OCI-LY1 (cell line): ENCODE measurements around the gene SARM1.
"Not testable (repeated sequence)": the region's sequence is repeated elsewhere in the genome, so short reads cannot be mapped to it uniquely, and the experiment has no call there.

ENCODE experiments used
- H2AFZ ChIP-seq: fragments of 200-600 bp; sonication (generic), shearing (Covaris generic); 2 replicates; pipeline ENCODE4 v1.6.0; 2014; ENCODE audit warnings: antibody characterized with exemption, mild to moderate bottlenecking, low read length
- H3F3A ChIP-seq: fragments of 200-600 bp; sonication (generic), shearing (Covaris generic); 2 replicates; pipeline ENCODE4 v1.6.0; 2014; ENCODE audit warnings: mild to moderate bottlenecking, antibody characterized with exemption, low read length, moderate library complexity; ENCODE audit not compliant: insufficient read depth
- H3K27ac ChIP-seq: fragments of 200-600 bp; sonication (generic); 2 replicates; pipeline ENCODE4 v1.5.1; 2014; ENCODE audit warnings: low read length, mixed run types, mild to moderate bottlenecking, low read depth; ENCODE audit not compliant: poor library complexity, severe bottlenecking
- H3K27me3 ChIP-seq: fragments of 200-600 bp; sonication (generic); 2 replicates; pipeline ENCODE4 v1.6.0; 2014; ENCODE audit warnings: antibody characterized with exemption, mild to moderate bottlenecking, low read length, moderate library complexity; ENCODE audit not compliant: insufficient read depth
- H3K36me3 ChIP-seq: fragments of 200-600 bp; sonication (generic); 2 replicates; pipeline ENCODE4 v1.6.1; 2014; ENCODE audit warnings: mild to moderate bottlenecking, antibody characterized with exemption, low read length, moderate library complexity, mixed read lengths; ENCODE audit not compliant: insufficient read depth
- H3K4me1 ChIP-seq: fragments of 200-600 bp; sonication (generic); 2 replicates; pipeline ENCODE4 v1.5.1; 2014; ENCODE audit warnings: mild to moderate bottlenecking, low read length, moderate library complexity; ENCODE audit not compliant: insufficient read depth, severe bottlenecking
- H3K4me2 ChIP-seq: fragments of 200-600 bp; sonication (generic), shearing (Covaris generic); 2 replicates; pipeline ENCODE4 v1.6.1; 2014; ENCODE audit warnings: low read length
- H3K4me3 ChIP-seq: fragments of 200-600 bp; sonication (generic); 2 replicates; pipeline ENCODE4 v1.5.1; 2014; ENCODE audit warnings: low read length, low read depth, mild to moderate bottlenecking, mixed read lengths; ENCODE audit not compliant: poor library complexity, severe bottlenecking
- H3K79me2 ChIP-seq: fragments of 200-600 bp; shearing (Covaris generic); 2 replicates; pipeline ENCODE4 v1.6.1; 2016; ENCODE audit warnings: mixed run types, low read length, mixed read lengths; ENCODE audit not compliant: insufficient read depth
- H3K9ac ChIP-seq: fragments of 200-600 bp; sonication (generic), shearing (Covaris generic); 2 replicates; pipeline ENCODE4 v1.6.1; 2014; ENCODE audit warnings: mild to moderate bottlenecking, low read length, mixed read lengths
- H3K9me2 ChIP-seq: fragments of 200-600 bp; sonication (generic), shearing (Covaris generic); 2 replicates; pipeline ENCODE4 v1.6.1; 2014; ENCODE audit warnings: low read depth, mild to moderate bottlenecking, low read length, mixed read lengths
- H3K9me3 ChIP-seq: fragments of 200-600 bp; shearing (Covaris generic); 2 replicates; pipeline ENCODE4 v1.6.1; 2014; ENCODE audit warnings: low read length, mixed read lengths
- H4K20me1 ChIP-seq: fragments of 200-600 bp; sonication (generic), shearing (Covaris generic); 2 replicates; pipeline ENCODE4 v1.6.0; 2016; ENCODE audit warnings: mild to moderate bottlenecking, low read length; ENCODE audit not compliant: insufficient read depth
- EZH2 ChIP-seq: fragments of 200-600 bp; sonication (generic), shearing (Covaris generic); IDR thresholded peaks from 2 replicates; pipeline ENCODE4 v1.8.0; 2017; ENCODE audit warnings: borderline replicate concordance, mixed run types, mild to moderate bottlenecking, antibody characterized with exemption, low read length, moderate library complexity, mixed read lengths
- TF ChIP-seq, protein P1 (sequence below): fragments of 200-600 bp; sonication (generic), shearing (Covaris generic); IDR thresholded peaks from 2 replicates; pipeline ENCODE4 v1.5.1; 2017; ENCODE audit warnings: mild to moderate bottlenecking, antibody characterized with exemption, low read length, moderate library complexity, mixed read lengths

SARM1 gene

DNA sequence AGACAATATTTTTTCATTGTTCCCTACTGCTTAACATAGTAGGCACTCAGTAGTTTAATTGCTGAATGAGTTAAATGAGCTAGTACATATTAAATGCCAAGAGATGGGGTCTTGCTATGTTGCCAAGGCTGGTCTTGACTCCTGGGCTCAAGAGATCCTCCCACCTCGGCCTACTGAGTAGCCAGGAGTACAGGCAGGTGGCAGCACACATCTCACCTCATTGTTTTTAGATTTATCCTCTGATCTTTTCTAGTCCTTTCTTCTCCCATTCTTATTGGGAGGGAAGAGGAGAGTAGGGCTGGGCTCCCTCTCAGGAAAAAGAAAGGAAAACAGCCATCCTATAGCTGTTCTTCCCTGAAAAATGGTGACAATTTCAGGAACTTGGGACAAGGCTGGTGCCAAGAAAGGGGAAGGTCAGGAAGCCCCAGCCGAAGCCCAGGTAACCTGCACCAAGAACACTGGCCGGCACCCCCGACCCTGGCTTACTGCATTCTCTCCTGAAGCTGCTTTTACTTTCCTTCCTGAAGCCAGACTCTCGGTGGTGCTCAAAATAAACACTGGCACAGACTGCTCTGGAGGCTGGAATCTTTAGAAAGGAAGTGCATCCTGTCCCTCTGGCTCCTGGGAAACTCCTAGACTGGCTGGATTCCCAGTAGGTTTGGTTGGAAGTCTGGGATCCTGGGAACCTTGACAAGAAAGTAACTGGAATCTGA, 33.3 kb upstream of the SARM1 start:
- Histone ChIP-seq H3K79me2 (no peaks in the 10 kb centered on the region), H3F3A (no peaks in the 10 kb centered on the region), H3K27ac (no peak overlapping the region), H3K27me3 (no peaks in the 10 kb centered on the region), H3K9ac (no peak overlapping the region), H3K4me1 (peaks cover 26% of the 10 kb centered on the region), H3K4me2 (no peak overlapping the region), H3K4me3 (no peak overlapping the region), H2AFZ (no peak overlapping the region), H4K20me1 (no peaks in the 10 kb centered on the region), H3K36me3 (peaks cover 20% of the 10 kb centered on the region; the same call in 1 of the 2 replicates), H3K9me3 (no peaks in the 10 kb centered on the region), H3K9me2 (no peaks in the 10 kb centered on the region)
- TF ChIP-seq, protein P1, sequence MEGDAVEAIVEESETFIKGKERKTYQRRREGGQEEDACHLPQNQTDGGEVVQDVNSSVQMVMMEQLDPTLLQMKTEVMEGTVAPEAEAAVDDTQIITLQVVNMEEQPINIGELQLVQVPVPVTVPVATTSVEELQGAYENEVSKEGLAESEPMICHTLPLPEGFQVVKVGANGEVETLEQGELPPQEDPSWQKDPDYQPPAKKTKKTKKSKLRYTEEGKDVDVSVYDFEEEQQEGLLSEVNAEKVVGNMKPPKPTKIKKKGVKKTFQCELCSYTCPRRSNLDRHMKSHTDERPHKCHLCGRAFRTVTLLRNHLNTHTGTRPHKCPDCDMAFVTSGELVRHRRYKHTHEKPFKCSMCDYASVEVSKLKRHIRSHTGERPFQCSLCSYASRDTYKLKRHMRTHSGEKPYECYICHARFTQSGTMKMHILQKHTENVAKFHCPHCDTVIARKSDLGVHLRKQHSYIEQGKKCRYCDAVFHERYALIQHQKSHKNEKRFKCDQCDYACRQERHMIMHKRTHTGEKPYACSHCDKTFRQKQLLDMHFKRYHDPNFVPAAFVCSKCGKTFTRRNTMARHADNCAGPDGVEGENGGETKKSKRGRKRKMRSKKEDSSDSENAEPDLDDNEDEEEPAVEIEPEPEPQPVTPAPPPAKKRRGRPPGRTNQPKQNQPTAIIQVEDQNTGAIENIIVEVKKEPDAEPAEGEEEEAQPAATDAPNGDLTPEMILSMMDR, result no peak; the same call in 1 of the 2 replicates
- no peak for TF ChIP-seq EZH2

DNA sequence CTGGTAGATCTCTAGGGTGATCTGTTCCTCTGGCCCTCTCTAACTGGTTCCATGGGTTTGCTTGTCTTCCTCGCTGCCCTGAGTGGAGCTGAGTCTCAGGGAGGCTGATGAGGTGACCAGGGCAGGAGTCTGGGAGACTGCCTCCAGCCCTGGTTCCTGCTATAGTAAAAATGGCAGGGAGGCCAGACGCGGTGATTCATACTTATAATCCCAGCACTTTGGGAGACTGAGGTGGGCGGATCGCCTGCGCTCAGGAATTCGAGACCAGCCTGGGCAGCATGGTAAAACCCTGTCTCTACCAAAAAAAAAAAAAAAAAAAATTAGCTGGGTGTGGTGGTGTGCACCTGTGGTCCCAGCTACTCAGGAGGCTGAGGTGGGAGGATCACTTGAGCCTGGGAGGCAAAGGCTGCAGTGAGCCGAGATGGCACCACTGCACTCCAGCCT, 32.7 kb upstream of the SARM1 start:
- not testable (repeated sequence) for H3F3A ChIP-seq, H3K9me2 ChIP-seq, H3K79me2 ChIP-seq, H4K20me1 ChIP-seq, H3K9me3 ChIP-seq, H3K4me3 ChIP-seq, H3K27me3 ChIP-seq, H2AFZ ChIP-seq, H3K4me2 ChIP-seq, H3K27ac ChIP-seq, H3K9ac ChIP-seq
- peaks cover 25% of the 10 kb centered on the region for H3K4me1 ChIP-seq
- H3K36me3 ChIP-seq, result peaks cover 20% of the 10 kb centered on the region; the same call in 1 of the 2 replicates

DNA sequence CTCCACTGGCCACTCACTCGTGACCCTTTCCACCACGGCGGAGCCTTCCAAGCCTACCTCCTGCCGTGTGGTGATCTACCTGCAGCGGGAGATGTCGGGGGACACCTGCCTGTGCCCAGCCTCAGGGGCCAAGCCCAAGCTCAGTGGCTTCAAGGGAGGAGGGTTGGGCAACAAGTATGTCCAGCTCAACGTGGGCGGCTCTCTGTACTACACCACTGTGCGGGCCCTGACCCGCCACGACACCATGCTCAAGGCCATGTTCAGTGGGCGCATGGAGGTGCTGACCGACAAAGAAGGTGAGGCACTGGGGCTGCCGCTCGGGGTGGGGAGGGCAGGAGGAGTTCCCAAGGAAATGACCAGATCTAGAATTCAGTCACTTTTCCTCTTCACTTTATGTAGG, 32.1 kb upstream of the SARM1 start:
- no peak overlapping the region for H3K4me2 ChIP-seq
- H4K20me1 ChIP-seq, result no peaks in the 10 kb centered on the region
- H2AFZ ChIP-seq, result no peak overlapping the region
- no peaks in the 10 kb centered on the region for H3K9me3 ChIP-seq
- H3K27me3 ChIP-seq, result no peaks in the 10 kb centered on the region
- H3F3A ChIP-seq, result no peaks in the 10 kb centered on the region
- peaks cover 25% of the 10 kb centered on the region for H3K4me1 ChIP-seq
- no peaks in the 10 kb centered on the region for H3K79me2 ChIP-seq
- H3K9me2 ChIP-seq, result no peaks in the 10 kb centered on the region
- H3K27ac ChIP-seq, result no peak overlapping the region
- H3K4me3 ChIP-seq, result no peak overlapping the region
- H3K9ac ChIP-seq, result no peak overlapping the region
- peaks cover 23% of the 10 kb centered on the region for H3K36me3 ChIP-seq
- TF ChIP-seq, protein P1, result no peak
- TF ChIP-seq EZH2, result no peak

DNA sequence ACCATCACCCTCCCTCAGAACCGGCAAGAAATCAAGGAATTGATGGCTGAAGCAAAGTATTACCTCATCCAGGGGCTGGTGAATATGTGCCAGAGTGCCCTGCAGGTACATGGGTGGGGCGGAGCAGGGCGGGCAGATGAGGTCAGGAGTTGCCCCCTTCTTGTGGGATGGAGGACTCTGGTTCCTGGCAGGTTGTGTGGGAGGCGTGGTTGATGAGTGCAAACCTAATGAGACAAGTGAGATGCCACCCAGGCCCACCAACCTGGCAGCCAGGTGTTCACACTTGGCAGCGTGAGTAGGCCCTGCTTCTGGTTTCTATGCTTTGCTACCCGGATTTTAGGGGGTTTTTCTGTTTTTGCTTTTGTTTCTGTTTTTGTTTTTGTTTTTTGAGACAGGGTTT, 31.1 kb upstream of the SARM1 start:
- Histone ChIP-seq H3K27ac (no peak overlapping the region), H3K4me1 (peaks cover 22% of the 10 kb centered on the region), H3K9me3 (no peaks in the 10 kb centered on the region), H3K36me3 (peaks cover 33% of the 10 kb centered on the region), H3K4me3 (no peak overlapping the region), H3K4me2 (no peak overlapping the region), H3F3A (no peaks in the 10 kb centered on the region), H3K79me2 (no peaks in the 10 kb centered on the region), H3K9ac (no peak overlapping the region), H3K27me3 (no peaks in the 10 kb centered on the region), H4K20me1 (no peaks in the 10 kb centered on the region), H3K9me2 (no peaks in the 10 kb centered on the region), H2AFZ (no peak overlapping the region)
- TF ChIP-seq, protein P1, result no peak
- no peak for TF ChIP-seq EZH2
